ENCODE measurements around the gene SETD2. TPM values are rescaled to one million over a fixed set of nuclear protein-coding genes. Genes with fewer than 3 reads are reported as not detected.
A peak's percentile ranks its signal among the peaks of the same experiment; 100 is the strongest.

Gene SETD2
- total RNA-seq, 2 experiments from 2014 or later: 27.7 to 28.1 TPM

GRCh38 chr3:46988616-46989015, 175.3 kb downstream of the SETD2 start:
- Mint-ChIP-seq H3K27me3 (ENCODE audit: low read depth) (no peaks in the 10 kb centered on the region), H3K4me3 (peak overlapping the region; percentile 82), H3K9me3 (no peaks in the 10 kb centered on the region), H3K4me1 (ENCODE audit: low read depth) (peaks cover 50% of the 10 kb centered on the region), H3K36me3 (ENCODE audit: low read depth) (peaks cover 8% of the 10 kb centered on the region), H3K27ac (peak overlapping the region; percentile 59)
- no peak for DNase-seq
- intact Hi-C loops (cut with micrococcal nuclease): loop anchor here (5.0 to 10.0 kb wide), 2 partner anchors 36 to 294 kb away; partner anchors contain the start of gene ALS2CL
- CTCF ChIA-PET: no interaction called here

- intact Hi-C loops (cut with micrococcal nuclease): loop anchor here (1.0 to 10.0 kb wide), 4 partner anchors 9 to 293 kb away; partner anchors contain the start of genes ALS2CL and NBEAL2
- Mint-ChIP-seq H3K4me3 (peak overlapping the region; percentile 82), H3K9me3 (no peaks in the 10 kb centered on the region), H3K27ac (peak overlapping the region; percentile 89), H3K27me3 (ENCODE audit: low read depth) (no peaks in the 10 kb centered on the region), H3K36me3 (ENCODE audit: low read depth) (peaks cover 8% of the 10 kb centered on the region), H3K4me1 (ENCODE audit: low read depth) (peaks cover 50% of the 10 kb centered on the region)
- peak; percentile 94 for DNase-seq
- CTCF ChIA-PET: no interaction called here
Observed at GRCh38 chr3:46987743-46988401, 176.0 kb downstream of the SETD2 start.

GRCh38 chr3:46987319-46987742, 176.6 kb downstream of the SETD2 start:
- intact Hi-C loops (cut with micrococcal nuclease): loop anchor here (1.0 to 10.0 kb wide), 4 partner anchors 8 to 293 kb away; partner anchors contain the start of genes ALS2CL and NBEAL2
- Mint-ChIP-seq H3K4me3 (peak overlapping the region; percentile 82), H3K27me3 (ENCODE audit: low read depth) (no peaks in the 10 kb centered on the region), H3K36me3 (ENCODE audit: low read depth) (peaks cover 8% of the 10 kb centered on the region), H3K9me3 (no peaks in the 10 kb centered on the region), H3K27ac (peak overlapping the region; percentile 89), H3K4me1 (ENCODE audit: low read depth) (peaks cover 55% of the 10 kb centered on the region)
- DNase-seq: peak; percentile 27
- CTCF ChIA-PET: no interaction called here

- Mint-ChIP-seq H3K27me3 (ENCODE audit: low read depth) (no peaks in the 10 kb centered on the region), H3K9me3 (no peaks in the 10 kb centered on the region), H3K36me3 (ENCODE audit: low read depth) (peaks cover 8% of the 10 kb centered on the region), H3K27ac (peak overlapping the region; percentile 89), H3K4me3 (no peak overlapping the region), H3K4me1 (ENCODE audit: low read depth) (peaks cover 55% of the 10 kb centered on the region)
- intact Hi-C loops (cut with micrococcal nuclease): loop anchor here (1.0 to 10.0 kb wide), 4 partner anchors 8 to 292 kb away; partner anchors contain the start of genes ALS2CL and NBEAL2
- no peak for DNase-seq
- CTCF ChIA-PET: interaction anchor here (1.1 kb wide), 1 partner anchor 12 kb away, joined by 4 read pairs; no protein-coding TSS in a partner anchor
Observed at GRCh38 chr3:46986782-46987310, 177.1 kb downstream of the SETD2 start.

DNA sequence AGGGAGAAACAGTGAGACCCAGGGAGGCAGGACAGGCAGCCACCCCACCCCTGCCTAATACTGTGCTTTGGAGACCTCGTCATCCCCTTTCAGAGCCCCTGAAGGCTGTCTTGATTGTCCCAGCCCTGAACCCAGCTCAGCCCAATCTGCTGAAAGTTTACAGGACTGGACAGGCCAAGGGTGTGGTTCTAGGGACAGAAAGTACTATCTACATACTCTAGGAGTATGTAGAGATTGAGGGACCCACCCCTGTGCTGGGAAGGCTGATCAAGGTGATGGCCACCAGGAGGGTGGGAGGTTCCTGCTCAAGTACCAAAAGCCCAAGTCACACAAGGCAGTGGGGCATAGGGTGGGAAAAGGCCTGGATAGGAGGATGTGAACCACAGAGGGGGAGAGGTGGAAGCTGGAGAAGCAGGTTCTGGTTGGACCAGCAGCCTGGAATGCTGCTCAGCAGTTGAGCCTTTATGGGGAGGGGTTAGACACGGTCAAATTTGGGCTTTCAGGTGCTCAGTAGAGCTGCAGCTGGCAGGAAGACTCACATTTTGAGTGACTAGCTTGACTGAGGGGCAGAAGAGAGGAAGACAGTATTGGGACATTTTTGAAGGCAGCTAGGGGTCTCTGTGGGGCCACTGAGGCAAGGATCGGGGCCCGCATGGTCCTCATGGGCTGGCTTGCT, 177.7 kb downstream of the SETD2 start:
- Mint-ChIP-seq H3K9me3 (no peaks in the 10 kb centered on the region), H3K36me3 (ENCODE audit: low read depth) (peaks cover 8% of the 10 kb centered on the region), H3K27me3 (ENCODE audit: low read depth) (no peaks in the 10 kb centered on the region), H3K4me3 (no peak overlapping the region), H3K27ac (peak overlapping the region; percentile 89), H3K4me1 (ENCODE audit: low read depth) (peaks cover 61% of the 10 kb centered on the region)
- no peak for DNase-seq
- CTCF ChIA-PET: interaction anchor here (1.1 kb wide), 1 partner anchor 12 kb away, joined by 4 read pairs; no protein-coding TSS in a partner anchor
- intact Hi-C loops (cut with micrococcal nuclease): loop anchor here (2.0 to 10.0 kb wide), 3 partner anchors 31 to 291 kb away; partner anchors contain the start of gene ALS2CL

DNA sequence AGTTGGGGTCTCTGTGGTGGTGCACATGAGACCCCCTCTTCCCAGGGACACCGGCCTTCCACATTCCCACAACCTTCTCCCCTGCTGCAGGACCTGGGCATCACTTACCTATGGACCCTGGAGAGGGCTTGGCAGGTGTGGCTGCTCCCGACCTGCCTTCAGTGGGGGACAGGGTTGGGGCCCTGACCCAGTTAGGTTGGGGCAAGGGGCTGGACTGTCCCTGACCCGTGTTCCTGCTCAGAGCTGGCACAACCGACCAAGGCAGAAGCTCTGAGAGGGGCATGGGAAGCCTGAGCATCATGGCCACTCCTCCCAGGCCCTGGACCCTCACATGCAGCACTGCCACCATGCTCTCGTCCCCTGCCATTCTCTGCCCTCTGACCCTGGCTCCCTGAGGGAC, 178.3 kb downstream of the SETD2 start:
- Mint-ChIP-seq H3K27me3 (ENCODE audit: low read depth) (no peaks in the 10 kb centered on the region), H3K27ac (peak overlapping the region; percentile 89), H3K4me1 (ENCODE audit: low read depth) (peaks cover 66% of the 10 kb centered on the region), H3K4me3 (no peak overlapping the region), H3K9me3 (no peaks in the 10 kb centered on the region), H3K36me3 (ENCODE audit: low read depth) (peaks cover 8% of the 10 kb centered on the region)
- CTCF ChIA-PET: interaction anchor here (1.1 kb wide), 1 partner anchor 13 kb away, joined by 4 read pairs; no protein-coding TSS in a partner anchor
- intact Hi-C loops (cut with micrococcal nuclease): loop anchor here (5.0 to 10.0 kb wide), 2 partner anchors 33 to 291 kb away; partner anchors contain the start of gene ALS2CL
- DNase-seq: no peak

- peaks cover 5% of the 10 kb centered on the region for H3K36me3 Mint-ChIP-seq (ENCODE audit: low read depth)
- no peak overlapping the region for H3K4me3 Mint-ChIP-seq
- H3K27me3 Mint-ChIP-seq (ENCODE audit: low read depth): no peaks in the 10 kb centered on the region
- H3K4me1 Mint-ChIP-seq (ENCODE audit: low read depth): peaks cover 67% of the 10 kb centered on the region
- intact Hi-C loops (cut with micrococcal nuclease): loop anchor here (5.0 to 10.0 kb wide), 2 partner anchors 33 to 290 kb away; partner anchors contain the start of gene ALS2CL
- H3K9me3 Mint-ChIP-seq: no peaks in the 10 kb centered on the region
- CTCF ChIA-PET: no interaction called here
- DNase-seq: no peak
- no peak overlapping the region for H3K27ac Mint-ChIP-seq
Observed at GRCh38 chr3:46984591-46985459, 179.1 kb downstream of the SETD2 start.

GRCh38 chr3:46982546-46982945, 181.4 kb downstream of the SETD2 start:
- no peaks in the 10 kb centered on the region for H3K27me3 Mint-ChIP-seq (ENCODE audit: low read depth)
- no peak overlapping the region for H3K4me3 Mint-ChIP-seq
- peak overlapping the region; percentile 59 for H3K27ac Mint-ChIP-seq
- intact Hi-C loops (cut with micrococcal nuclease): loop anchor here (10.0 kb wide), 1 partner anchor 288 kb away; the partner anchor contains the start of gene ALS2CL
- peaks cover 63% of the 10 kb centered on the region for H3K4me1 Mint-ChIP-seq (ENCODE audit: low read depth)
- no peak for DNase-seq
- CTCF ChIA-PET: interaction anchor here (1.0 kb wide), 1 partner anchor 15 kb away, joined by 3 read pairs; no protein-coding TSS in a partner anchor
- no peaks in the 10 kb centered on the region for H3K36me3 Mint-ChIP-seq (ENCODE audit: low read depth)
- H3K9me3 Mint-ChIP-seq: no peaks in the 10 kb centered on the region

DNA sequence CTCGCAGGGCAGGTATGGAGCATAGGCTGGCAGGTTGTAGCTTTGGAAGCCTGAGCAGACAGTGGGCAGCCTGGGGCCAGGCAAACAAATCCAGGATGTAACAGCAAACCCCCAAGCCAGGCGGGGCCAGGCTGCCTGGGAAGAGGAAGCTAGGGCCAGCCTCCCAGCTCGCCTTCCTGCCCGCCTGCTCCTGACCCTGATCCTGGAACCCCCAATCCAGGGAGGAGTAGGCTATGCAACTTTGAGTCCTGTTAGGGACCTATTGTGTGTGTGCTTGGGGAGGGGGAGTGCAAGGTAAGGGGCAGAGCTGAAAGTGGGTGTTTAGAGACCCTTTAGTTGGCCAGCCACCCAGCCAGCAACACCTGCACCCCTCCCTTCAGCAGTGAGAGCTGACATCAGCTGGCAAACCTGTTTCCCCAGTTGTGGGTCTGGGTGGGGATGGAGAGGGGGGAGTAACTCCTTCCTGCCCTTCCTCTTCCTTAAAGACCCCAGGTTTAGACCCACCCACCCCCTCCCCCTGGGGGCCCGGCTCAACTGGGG, 181.9 kb downstream of the SETD2 start:
- Mint-ChIP-seq H3K27me3 (ENCODE audit: low read depth) (no peaks in the 10 kb centered on the region), H3K4me1 (ENCODE audit: low read depth) (peaks cover 63% of the 10 kb centered on the region), H3K27ac (no peak overlapping the region), H3K4me3 (no peak overlapping the region), H3K9me3 (no peaks in the 10 kb centered on the region), H3K36me3 (ENCODE audit: low read depth) (no peaks in the 10 kb centered on the region)
- intact Hi-C loops (cut with micrococcal nuclease): loop anchor here (10.0 kb wide), 1 partner anchor 287 kb away; the partner anchor contains the start of gene ALS2CL
- CTCF ChIA-PET: interaction anchor here (1.0 kb wide), 1 partner anchor 16 kb away, joined by 3 read pairs; no protein-coding TSS in a partner anchor
- DNase-seq: no peak

DNA sequence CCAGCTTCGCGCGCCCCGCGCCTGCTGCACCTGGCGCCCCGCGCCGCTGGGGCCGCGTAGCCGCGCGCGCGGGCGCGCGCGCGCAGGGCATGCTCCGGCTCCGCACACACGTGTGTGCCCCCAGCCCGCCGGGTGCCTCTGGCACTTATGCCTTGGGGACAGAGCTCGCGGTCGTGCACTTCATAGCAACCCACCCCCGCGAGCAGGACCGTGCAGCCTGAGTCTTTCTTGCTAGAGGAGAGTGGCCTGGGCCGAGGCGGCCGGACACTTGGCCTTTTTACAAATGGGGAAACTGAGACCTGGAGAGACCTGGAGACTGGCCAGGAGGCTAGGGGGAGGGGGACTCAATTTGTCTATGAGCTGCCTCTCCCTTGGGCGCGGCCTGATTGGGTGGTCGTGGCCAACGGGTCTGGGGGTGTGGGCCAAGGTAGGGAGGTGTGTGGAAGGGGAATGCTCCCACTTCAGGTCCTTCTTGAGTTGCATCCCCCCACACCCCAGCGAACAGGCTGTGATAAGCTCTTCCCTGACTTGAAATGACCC, 183.9 kb downstream of the SETD2 start:
- Mint-ChIP-seq H3K27me3 (ENCODE audit: low read depth) (no peaks in the 10 kb centered on the region), H3K9me3 (no peaks in the 10 kb centered on the region), H3K4me1 (ENCODE audit: low read depth) (peaks cover 54% of the 10 kb centered on the region), H3K36me3 (ENCODE audit: low read depth) (peaks cover 3% of the 10 kb centered on the region), H3K4me3 (peak overlapping the region; percentile 81), H3K27ac (peak overlapping the region; percentile 59)
- intact Hi-C loops (cut with micrococcal nuclease): loop anchor here (1.0 to 10.0 kb wide), 11 partner anchors 7 to 1205 kb away; partner anchors contain the start of genes ALS2CL, CDC25A, DHX30 and ELP6
- DNase-seq: no peak
- CTCF ChIA-PET: interaction anchor here (0.6 to 2.4 kb wide), 2 partner anchors 19 to 30 kb away, joined by 3 to 8 read pairs; no protein-coding TSS in a partner anchor
